Cardiac septum (tissue), 1 donor: Measurements from ENCODE around the gene EEF2. TPM values are rescaled to one million over a fixed set of nuclear protein-coding genes. Genes with fewer than 3 reads are reported as not detected.
A peak's percentile ranks its signal among the peaks of the same experiment; 100 is the strongest.

Experiments used
- DNase-seq: peaks from one replicate; pipeline ENCODE4 v3.0.0-alpha.2; 2020; ENCODE audit warnings: low spot score
- intact Hi-C: fragments of 100-400 bp; cut with DNase I; formaldehyde crosslinking; loops from one replicate; pipeline ENCODE4 v1.14.0; 2022
- long read RNA-seq: library from polyadenylated mRNA; unstranded; transcript quantifications from one replicate; pipeline ENCODE4 v2.0.0, GENCODE V29; 2021
- total RNA-seq: library from RNA; stranded (reverse); fragmentation: NEBNext Ultra II Directional; extraction: Animal tissue kit (Norgen Biotek cat#: 25700); gene quantifications from one replicate; pipeline ENCODE4 v1.2.1, GENCODE V29; 2021
- donor health status: DM: no; HTN: no; CAD: no.

The EEF2 gene
- 1,625 TPM for total RNA-seq
- long read RNA-seq, transcript EEF2-201 (15 exons, 3,164 nt) = major isoform, 560 of 899 reads
- long read RNA-seq, partial matches to known transcripts = 327 of 899 reads
- long read RNA-seq, other reads (novel, unspliced or antisense) = 12 of 899 reads

DNA sequence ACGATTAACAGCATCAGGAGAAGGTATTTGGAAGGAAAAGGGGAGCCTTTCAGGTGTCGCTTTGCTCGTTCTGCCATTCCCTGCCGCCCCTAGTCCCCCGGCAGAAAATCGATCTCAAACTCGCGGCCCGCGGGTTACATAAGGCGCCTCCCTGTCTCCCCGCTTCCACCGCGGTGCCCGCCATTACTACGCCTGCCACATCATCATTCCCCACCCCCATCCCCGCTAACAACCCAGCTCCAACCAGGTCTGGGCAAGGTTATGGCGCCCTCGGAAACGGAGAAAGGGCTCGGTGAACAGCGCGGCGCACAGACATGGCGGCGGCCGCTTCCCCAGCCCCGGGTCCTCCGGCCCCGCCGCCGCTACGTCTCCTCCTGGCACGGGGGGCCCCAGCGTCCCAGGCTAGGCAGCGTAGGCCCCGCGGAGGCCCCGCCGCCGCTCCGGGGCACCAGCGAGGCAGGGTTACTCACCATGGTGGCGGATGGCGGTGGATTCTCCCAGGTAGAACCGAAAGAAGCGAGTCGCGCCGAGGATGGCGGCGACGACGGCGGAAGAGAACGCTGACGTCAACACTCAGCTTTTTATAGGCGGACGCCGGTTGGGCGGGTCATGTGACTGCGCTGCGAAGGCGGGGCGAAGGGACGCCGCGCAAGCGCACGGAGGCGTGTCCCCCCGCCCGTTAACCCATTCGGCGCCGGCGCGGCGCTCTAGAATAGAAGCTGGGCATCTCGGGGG is at the start of gene EEF2:
Gene EEF2, minus strand, starts transcription at position 556 of the 735 bp plus-strand sequence. Its CDS starts 83 bp downstream, at position 473.
- peak; percentile 94 for DNase-seq
- intact Hi-C loops = loop anchor here (1.0 to 5.0 kb wide), 4 partner anchors 14 to 223 kb away; partner anchors contain the start of genes ANKRD24, APBA3, DAPK3 and MRPL54

DNA sequence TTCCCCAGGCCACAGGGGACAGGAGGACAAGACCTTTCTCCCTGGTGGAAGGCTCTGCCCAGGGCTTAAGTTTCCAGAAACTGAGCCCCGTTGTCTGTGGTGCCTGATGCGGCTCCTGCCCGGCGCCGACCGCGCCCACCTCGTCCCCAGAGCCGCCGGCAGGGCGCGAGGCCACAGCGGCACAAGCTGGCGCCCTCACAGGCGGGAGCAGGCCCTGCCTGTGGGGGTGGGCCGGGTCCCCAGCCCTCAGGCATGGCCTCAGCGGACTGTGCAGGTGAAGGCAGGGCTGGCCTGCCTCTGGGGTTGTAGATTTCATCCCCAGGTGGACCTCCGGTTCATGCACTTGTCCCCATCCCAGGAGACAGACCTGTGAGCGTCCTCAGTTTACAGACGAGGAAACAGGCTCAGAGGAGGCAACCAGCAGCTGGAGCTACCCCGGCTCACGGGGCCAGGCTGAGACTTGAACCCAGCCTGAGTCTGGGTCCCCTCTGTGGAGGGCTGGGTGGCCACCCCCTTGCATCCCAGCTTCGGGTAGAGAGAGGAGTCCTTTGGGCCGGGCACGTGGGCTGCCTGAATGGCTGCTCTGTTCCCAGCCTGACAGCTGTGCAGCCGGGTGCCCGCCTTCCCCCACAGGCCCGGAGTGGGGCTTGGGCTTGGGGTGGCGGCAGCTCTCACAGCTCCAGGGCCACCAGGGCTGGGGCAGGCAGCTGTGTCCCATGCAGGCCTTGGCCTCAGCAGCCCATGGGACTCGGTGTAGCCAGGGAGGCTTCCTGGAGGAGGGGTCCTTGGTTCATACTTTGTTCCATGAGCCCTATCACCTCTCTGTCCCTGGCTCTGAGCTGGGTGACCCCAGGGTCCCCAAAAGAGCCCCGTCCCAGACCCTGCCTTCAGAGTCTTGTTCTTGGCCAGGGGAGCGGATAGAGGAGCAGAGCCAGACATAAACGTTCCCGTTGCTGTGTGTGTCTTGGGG is 49.1 kb upstream of the EEF2 start:
- DNase-seq = no peak
- intact Hi-C loops = no loop called here

DNA sequence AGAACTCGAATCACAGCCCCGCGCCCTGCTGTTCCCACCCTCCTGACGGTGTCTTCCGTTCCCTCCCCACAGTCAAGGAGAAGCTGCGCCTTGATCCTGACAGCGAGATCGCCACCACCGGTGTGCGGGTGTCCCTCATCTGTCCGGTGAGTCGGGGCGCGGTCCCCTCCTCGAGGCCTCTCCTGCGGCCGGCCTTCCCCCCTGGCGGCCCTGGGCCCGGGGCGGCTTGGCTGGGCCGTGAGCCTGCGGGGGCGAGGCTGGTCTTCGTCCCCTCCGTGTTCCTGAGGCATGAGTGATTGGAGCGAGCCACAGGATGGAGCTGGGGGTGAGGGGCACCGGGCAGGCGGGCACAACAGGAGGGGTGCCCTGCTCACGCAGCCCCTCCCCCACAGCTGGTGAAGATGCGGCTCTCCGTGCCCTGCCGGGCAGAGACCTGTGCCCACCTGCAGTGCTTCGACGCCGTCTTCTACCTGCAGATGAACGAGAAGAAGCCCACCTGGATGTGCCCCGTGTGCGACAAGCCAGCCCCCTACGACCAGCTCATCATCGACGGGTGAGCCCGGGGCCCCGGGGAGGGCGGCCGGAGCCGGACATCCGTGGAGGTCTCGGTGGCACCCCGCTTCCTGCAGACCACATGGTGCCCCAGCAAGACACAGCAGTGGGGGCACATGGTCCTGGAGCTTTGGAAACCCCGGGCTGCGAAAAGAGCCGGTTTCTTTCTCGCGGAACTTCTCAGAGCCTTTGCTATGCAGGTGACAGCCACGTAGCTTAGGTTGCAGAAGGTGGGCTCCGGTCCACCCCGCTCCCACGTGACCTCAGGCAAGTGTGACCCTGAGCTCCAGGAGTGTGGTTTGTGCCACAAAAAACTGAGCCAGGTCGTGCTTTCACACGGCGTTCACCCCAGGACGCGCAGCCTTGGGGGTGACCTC is 48.0 kb upstream of the EEF2 start:
- intact Hi-C loops = no loop called here
- DNase-seq = no peak

DNA sequence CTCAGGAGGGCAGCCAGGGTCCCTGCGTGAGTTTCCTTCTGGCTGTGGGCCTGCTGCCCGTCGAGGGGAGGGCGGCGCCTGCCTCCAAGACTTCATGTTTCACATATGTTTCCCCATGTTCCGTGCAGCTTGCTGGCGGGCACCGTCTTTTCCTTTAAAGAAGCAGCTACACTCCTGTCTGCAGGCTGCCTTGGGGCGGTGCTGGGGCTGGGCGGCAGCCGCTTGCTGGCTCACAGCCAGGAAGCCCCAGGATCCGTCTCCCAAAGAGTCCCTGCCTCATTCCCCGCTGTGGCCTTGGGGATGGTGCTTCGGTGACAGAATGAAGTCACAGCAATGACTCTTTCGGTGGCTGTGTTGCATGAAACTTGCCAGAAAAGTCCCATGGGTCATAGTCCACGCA is 47.2 kb upstream of the EEF2 start:
- DNase-seq = no peak
- intact Hi-C loops = no loop called here

DNA sequence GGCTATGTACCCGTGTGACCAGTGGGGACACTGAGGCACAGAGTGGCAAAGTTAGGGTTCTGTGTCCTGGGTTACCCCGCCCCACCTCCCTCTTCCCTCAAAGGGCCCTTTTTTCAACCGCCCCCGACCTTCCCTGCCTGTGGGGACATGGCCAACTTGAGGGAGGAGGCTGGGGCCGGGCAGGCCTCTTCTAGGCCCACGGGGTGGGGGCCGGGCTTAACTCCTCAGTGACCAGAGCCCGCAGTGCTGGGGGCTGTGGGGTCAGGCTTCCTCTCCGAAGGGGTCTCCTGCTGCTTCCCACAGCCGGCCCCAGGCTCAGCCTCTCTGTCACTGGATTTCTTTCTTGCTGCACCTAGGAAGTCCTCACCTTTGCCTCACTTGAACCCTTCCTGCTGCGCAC is 46.2 kb upstream of the EEF2 start:
- DNase-seq = no peak
- intact Hi-C loops = no loop called here

DNA sequence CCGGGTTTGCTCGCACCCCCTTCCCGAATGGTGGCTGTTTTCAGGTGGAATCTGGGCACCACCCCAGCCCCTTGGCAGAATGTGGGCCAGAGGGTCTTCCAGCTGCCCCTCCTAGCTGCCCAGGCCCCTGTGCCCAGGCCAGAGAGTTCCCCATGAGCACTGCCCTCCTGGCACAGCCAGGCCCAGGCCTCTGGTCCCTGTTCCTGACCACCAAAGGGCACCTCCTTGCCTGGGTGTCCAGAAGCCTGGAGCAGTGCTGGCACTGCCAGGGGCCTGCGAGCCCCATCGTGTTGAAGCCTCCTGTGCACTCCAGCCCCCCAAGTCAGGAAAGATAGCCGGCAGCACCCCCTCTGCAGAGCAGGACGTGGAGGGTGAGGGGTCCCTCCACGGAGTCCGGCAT is 45.7 kb upstream of the EEF2 start:
- no peak for DNase-seq
- intact Hi-C loops = no loop called here

DNA sequence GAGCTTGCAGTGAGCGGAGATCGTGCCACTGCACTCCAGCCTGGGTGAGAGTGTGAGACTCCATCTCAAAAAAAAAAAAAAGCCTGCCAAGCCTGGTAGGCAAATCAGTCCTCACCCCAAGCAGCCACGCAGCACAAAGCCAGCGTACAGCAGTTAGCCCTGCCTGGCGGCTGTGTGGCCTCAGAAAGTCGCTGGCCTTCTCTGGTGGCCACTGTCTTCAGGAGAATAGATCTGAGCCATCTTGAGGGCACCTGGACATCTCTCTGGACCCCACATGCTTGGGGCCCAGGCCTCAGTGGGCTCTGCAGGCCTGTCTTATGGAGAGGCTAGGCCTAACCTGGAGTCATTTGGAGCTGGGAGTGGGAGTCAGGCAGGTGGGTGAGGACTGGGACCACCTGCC is 45.3 kb upstream of the EEF2 start:
- no peak for DNase-seq
- intact Hi-C loops = no loop called here

DNA sequence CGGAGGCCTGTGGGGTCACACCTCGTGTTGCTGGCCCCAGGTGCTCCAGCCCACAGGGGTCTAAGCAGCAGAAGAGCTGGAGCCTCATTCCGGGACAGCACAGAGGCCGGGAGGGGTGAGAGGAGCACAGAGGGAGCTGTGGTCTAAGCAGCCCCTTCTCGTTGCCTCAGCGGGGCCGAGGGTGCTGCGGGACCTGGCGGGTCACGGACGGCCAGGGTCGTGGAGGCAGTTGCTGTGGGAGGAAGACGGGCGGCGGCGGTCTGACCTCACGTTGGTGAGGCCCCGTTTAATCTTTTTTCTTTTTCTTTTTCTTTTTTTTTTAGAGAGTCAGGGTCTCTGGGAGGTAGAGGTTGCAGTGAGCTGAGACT is 44.0 kb upstream of the EEF2 start:
- intact Hi-C loops = no loop called here

DNA sequence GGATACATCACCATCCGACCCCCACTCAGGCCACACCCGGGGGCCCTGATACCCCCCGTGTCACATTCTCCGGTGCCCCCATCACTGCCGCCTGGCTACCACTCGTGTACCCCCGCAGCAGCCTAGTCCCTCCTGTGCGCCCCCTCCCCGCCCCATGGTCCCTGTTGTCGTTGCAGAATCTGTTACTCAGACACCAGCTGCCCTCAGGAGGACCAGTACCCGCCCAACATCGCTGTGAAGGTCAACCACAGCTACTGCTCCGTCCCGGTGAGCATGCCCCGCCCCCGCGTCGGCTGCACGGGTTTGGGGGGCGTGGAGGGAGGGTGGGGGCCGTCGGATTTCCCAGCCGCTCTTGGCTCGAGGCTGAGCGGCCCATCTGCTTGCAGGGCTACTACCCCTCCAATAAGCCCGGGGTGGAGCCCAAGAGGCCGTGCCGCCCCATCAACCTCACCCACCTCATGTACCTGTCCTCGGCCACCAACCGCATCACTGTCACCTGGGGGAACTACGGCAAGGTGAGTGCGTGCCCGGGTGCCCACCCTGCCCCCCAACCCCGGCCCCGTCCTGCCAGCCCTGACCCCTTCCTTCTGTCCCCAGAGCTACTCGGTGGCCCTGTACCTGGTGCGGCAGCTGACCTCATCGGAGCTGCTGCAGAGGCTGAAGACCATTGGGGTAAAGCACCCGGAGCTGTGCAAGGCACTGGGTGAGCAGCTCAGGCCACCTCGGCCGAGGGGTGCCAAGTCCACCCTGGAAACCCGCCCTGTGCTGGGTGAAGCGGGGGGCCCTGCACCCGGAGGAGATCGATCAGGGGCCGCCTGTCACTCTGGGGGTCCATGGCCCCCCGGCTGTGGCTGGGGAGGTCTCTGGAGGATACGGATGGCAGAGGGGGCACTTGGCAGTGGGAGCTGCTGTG is 43.3 kb upstream of the EEF2 start:
- DNase-seq = no peak
- intact Hi-C loops = no loop called here

More for the DNA sequence above, 44.0 kb upstream of the EEF2 start:
- no peak for DNase-seq

DNA sequence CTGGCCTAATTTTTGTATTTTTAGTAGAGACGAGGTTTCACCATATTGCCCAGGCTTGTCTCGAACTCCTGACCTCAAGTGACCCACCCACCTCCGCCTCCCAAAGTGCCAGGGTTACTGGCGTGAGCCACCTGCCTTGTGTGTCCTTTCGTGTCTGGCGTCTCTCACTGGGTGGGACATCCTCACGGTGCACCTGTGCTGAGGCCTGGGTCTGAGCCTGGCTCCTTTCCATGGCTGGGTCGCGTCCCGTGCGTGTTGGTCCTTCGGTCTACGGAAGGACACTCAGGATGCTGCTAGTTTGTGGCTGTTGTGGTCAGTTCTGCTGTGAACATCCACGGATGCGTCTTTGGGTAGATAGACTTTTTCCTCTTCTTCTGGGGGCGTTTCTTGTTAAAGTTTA is 41.9 kb upstream of the EEF2 start:
- intact Hi-C loops = no loop called here
- no peak for DNase-seq

DNA sequence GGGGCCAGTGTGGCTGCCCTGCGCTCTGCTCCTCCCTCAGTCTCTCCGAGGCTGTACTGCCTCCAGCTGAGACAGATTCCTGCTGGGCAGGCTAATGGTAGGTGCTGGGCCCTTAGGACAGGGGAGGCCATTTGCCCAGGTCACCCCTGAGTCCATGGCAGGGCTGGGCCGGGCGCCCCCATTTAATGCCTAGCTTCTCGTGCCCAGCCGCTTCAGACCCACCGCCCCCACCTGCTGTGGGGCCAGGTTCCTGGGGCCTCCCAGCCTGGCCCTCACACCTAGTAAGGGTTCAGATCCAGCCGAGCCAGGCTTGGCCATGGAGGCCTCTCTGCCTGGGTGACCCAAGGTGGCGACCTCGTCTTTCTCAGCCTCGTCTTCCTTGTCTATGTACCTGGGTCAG is 40.1 kb upstream of the EEF2 start:
- intact Hi-C loops = no loop called here

DNA sequence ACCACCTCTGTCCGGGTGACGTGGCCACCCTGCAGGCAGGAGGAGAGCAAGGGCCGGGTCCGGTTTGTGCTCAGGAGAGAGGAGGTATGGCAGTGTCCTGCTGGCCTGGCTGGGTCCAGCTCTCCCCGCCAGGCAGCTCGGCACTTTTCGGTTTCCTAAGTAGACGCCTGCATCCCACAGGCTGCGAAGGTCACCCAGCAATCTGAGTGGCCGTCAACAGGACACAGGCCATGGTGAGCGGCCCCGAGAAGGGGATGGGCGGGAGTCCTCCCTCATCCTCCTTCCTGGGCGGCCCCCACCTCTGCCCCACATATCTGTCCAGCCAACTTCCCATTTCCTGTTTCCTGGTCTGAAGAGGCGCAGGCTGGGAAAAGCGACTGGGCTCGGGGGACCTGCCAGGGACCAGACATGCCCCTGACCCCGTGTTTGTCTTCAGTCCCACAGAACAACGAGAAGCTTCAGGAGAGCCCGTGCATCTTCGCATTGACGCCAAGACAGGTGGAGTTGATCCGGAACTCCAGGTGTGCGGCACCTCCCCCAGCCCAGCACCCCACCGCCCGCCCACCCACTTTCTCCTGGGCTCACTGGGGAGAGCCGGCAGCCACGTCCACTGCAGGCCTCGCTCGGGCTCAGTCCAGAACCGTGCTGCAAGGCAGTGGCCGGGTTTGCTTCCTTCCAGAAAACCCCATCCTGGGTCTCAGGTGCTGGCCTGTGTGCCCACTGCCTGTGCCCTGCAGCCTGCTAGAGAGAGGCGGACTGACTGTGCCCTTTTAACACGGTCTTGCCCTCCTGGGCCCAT is 38.5 kb upstream of the EEF2 start:
- no peak for DNase-seq

More for the DNA sequence above, 40.1 kb upstream of the EEF2 start:
- DNase-seq = no peak

DNA sequence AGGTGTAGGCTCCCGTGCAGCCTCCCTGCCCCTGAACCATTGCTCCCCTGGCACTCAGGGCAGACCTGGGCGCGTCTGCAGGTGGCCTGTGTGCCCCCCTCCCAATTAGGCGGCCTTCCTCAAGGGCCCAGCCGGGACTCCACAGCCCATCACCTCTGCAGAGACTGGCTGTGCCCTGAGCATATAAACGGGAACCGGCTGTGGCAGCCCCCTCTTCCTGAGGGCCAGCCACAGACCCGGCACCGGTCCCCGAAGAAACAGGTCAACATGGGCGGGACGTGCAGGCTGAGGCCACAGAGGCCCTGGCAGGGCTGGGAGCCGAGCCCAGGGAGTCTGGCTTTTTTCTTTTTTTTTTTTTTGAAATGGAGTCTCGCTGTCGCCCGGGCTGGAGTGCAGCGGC is 34.3 kb upstream of the EEF2 start:
- no peak for DNase-seq
- intact Hi-C loops = no loop called here

More for the DNA sequence above, 38.5 kb upstream of the EEF2 start:
- intact Hi-C loops = no loop called here

DNA sequence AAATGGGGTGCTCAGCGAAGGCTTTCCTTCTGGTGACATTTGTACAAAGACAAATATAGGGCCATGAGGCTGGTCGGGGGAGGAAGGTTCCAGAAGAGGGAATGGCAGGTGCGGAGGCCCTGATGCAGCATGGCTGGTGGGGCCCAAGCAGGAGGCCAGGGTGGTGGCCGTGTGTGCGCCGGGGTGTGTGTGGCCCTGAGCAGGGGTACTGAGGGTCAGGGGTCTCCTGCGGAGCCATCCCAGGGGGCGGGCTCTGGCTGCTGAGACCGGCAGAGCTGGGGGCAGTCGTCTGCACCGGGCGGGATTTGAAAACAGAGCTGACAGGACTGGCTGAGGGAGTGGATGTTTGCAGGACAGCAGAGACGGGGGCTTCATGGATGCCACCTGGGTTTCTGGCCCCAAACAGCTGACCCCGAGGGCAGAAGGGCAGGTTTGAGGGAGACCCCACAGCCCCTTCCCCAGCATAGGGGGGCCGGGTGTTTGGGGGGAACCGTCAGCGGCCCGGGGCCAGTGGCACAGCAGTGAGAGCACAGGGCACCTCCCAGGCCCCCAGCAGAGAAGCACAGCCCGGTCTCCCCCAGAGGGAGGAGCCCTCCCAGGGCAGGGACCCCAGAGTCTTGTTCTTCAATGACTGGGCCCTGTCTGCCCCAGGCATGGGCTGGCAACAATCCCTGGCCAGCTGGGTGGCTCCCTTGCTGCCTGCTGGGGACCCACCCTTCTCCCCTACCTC is 33.7 kb upstream of the EEF2 start:
- intact Hi-C loops = no loop called here
- DNase-seq = no peak

DNA sequence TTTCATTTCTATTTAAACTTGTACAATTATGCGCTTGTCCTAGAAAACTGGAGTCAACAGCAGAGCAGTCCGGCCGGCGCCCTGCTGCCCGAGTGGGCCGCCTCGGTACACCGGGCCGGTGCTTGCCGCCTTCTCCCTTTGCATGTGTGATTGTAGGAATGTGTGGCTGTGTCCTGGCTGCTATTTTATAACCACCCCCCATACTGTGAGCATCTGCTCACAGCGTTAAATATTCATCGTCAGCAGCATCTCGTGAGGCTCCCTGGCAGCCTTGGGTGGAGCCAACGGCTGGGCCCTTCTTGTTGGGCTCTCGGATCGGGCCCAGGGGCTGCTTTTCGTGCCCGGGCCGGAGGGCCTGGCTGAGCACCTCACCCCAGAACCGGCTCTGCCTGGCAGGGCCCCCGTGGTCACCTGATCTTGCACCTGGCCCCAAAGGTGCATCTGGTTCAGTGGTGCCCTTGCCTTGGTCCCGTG is 32.9 kb upstream of the EEF2 start:
- no peak for DNase-seq
- intact Hi-C loops = no loop called here

DNA sequence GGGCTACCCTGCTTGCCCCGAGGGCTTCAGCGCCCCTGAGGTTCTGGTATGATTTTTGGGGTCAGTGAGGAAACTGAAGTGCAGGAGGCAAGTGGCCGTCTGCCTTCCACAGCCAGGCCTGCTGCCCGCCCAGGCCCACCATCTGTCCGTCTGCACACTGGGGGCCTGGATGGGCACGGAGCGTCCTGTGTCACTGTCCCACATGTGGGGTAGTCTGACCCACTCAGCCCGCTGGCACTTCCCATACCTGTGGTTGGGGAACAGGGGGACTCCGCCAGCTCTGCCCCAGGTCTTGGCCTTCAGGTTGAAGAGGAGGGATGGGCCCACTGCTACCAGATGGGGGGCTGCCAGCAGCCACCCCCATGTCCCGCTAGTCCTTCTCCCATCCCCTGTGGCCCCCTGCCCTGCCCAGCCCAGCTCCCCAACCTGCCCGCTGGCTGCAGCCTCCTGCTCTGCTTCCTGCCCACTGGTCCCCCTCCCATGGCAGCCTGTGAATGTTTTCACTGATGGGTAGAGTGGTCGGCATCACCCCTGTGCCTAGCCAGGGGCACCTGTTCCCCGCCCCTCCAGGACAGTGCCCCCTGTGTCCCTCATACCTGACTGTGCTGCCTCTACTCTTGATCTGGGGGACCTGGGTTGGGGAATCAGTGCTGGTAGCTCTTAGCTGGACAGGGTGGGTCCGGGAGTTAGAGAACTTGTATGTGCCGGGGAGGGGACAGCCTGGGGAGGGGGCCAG is 31.8 kb upstream of the EEF2 start:
- intact Hi-C loops = no loop called here
- no peak for DNase-seq
